NK-92 treated with Interleukin-12 subunit alpha and Interleukin-12 subunit beta, amount 100 ng/mL, for 24 hours (cell line): Measurements from ENCODE around the gene ATP7B.
"Not testable (repeated sequence)": the region's sequence is repeated elsewhere in the genome, so short reads cannot be mapped to it uniquely, and the experiment has no call there.

ENCODE experiments used
- DNase-seq: peaks from one replicate; lab custom pipeline; 2025; lab: John Stamatoyannopoulos, UW

The ATP7B gene

DNA sequence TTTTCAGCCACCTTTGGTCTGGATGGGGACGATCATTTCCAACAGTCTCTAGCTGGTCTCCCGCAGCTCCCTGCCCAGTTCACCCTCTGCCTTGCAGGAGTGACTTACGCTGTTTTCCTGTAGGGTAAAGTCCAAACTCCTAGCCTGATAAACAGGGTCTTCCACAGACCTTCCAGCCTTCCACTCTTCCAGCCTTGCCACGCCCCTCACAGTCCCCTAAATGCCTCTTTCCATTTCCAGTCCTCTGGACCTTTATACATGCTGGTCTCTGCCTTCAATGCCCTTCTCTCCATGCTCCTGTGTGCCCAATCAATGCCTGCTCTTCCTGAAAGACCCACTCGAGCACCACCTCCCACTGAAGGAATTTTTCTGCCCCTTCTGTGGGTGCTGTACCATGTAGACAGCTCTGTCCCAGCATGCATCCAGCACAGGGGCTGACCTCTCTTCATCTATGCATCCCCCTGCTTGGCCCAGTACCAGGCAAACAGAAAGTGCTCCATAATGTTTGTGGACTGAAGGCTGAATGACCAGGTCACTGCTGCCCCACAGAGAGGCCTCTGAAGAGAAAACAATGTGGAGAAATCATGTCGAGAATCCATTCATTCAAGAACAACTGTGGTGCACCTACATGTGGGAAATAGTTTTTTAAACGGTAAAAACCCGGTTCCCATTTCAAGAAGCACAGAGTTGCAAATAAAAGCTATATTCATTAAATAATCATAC lies 4.6 kb downstream of the ATP7B start:
- no peak for DNase-seq

DNA sequence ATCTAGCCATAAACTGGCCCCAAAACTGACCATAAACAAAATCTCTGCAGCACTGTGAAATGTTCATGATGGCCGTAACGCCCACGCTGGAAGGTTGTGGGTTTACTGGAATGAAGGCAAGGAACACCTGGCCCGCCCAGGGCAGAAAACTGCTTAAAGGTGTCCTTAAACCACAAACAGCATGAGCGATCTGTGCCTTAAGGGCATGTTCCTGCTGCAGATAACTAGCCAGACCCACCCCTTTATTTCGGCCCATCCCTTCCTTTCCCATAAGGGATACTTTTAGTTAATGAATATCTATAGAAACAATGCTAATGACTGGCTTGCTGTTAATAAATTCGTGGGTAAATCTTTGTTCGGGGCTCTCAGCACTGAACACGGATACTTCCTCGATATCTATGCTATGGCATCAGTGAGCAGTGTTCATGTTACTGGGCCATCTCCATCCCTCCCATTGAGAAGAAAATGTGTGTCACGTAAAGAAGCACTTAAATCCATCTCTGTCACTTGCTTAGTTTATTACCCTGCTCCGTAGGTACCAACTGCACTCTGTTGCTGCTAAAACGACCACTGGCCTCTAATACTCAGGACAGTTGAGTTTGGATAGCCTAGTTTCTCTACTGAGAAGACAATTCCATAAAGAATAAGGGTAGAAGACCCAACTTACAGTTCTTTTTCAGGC lies 5.3 kb downstream of the ATP7B start:
- DNase-seq: no peak

DNA sequence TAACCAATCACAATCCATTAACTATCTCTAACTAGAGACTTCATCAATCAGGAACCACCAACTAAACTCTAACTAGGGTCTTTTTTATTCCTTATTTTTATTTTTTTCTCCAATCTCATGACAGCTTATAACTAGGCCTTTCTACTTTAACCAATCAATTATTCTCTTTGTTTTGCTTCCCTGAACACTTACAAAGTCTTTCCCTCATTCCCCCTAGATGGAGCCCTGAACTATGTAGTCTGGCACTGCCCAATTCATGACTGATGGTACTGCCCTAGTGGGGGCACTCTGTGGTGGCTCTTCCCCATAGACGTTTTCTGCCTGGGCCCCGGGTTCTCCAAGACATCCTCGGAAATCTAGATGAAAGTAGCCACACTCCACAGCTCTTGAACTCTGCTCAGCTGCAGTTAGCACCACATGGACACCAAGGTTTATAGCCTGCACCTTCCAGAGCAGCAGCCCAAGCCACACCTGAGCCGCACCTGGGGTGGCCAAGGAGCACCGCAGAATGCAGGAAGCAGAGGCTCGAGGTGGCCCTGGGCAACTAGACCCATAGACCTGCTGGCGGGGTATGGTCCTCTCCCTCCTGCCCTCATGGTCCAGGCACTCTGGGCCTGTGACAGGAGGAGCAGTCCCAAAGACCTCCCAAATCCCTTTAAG lies 6.6 kb downstream of the ATP7B start:
- no peak for DNase-seq

DNA sequence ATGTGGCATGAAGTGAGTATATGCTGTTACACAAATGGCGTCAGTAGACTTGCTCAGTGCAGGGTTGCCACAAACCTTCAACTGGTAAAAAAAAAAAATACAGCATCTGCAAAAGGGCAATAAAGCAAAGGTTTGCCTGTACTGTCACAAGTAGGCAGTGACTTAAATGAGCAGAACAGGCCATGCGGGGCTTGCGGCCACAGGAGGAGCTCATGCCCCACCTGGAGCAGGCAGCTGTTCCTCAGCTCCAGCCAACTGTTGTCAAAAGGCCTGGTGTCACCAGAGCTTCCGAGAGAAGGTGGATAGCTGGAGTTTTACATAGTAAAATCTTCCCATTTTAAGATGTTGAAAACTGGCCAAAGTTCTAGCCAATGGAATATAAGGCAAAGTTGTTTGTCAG lies 7.7 kb downstream of the ATP7B start:
- no peak for DNase-seq

DNA sequence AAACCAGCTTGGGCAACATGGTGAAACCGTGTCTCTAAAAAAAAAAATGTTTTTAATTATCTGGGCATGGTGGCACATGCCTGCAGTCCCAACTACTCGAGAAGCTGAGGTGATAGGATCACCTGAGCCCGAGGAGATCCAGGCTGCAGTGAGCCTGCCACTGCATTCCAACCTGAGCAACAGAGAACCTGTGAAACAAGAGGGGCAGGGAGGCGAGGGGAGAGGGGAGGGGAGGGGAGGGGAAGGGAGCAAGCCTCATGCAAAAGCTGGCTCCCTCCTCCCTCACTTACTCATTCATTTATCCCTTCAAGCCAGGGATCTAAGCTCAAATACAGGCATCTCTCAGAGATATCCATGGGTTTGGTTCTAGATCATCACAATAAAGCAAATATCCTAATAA lies 8.9 kb downstream of the ATP7B start:
- no peak for DNase-seq

DNA sequence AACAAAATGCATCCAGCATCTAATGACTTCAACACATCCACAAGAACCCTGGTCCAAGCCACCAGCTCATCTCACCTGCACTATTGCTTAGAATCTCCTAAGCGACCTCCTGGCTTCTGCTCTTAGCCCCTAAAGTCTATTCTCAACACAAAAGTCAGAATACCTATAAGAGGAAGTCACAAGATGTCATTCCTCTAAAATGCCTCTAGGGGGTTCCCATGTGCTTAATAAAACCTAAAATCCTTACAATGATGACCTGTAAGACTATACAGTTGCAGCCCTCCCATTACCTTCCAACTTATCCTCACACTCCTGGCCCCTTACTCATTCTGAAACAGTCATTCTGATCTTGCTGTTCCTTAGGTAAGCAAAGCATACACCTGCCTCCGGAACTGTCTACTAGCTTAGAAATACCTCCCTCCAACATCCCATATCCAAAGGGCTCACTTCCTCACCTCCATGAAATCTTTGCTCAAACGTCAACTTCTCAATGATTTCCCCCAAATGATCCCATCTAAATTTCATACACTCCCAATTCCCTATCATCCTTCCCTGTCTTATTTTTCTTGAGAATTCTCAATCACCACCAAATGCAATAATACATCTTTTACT lies 10.0 kb downstream of the ATP7B start:
- no peak for DNase-seq

DNA sequence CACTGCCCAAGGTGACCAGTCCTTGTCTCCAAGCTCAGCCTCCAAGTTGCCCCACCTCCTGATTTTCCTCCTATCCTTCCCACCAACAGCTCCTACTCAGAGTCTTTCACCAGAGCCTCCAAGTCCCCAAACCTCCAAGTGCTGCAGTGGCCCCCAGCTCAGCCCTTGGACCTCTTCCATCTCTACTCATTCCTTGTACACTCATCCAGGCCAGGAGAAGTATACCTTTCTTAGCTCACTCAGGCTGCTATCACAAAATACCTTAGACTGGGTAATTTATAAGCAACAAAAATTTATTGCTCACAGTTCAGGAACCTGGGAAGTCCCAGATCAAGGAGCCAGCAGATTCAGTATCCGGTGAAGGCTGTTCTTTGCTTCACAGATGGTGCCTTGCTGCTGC lies 11.3 kb downstream of the ATP7B start:
- no peak for DNase-seq

DNA sequence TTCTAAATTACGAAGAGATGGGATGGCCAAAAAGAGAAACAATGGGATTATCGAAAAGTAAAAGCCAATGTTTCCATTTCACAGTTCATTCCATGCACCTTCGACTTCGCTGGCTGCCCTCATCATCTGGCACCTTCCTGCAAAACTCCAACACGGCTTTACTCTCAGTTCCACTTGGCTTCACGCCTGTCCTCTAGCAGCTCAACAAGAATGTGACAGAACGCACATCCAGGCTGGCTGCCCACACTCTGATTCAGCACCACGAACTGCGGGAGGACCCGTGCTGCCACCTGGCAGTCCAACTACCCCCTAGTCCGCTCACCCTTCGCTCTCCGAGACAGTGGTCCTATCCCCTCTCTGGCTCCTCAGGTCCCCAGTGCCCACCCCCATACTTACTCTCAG lies 11.7 kb downstream of the ATP7B start:
- DNase-seq: no peak

DNA sequence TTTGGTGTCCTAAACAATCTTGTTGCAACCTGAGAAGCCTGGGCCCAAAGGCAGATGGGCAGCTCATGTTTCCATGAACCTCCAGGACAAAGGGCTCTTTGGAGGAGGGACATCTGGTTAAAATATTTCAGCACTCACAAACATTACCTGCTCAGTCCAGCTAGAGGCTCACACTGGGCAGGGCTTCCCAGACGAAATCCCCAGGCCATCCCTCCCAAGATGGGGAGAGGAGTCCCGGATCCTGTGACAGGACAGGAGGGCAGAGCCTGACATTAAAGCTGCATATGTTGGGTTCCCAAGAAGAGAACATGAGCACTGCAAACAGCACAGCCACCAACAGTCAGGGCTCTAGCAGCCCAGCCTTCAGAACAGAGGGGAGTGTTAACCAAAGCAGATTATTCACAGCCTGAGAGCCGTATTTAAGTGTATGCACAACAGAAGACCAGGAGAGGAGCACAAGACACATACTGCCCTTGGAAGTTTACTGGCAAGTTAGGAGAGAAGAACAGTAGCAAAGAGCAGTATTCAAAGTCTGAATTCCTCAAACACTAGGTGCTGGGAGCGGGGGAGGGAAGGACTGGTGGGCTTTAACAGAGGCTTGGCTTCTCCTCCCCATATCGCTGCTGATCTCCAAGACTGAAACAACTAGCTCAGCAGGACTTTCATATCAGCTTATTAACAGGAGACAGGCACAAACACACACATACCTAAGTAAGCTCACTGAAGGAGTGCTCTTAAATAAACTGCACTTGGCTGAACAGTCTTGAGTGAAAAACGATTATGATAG lies 12.3 kb downstream of the ATP7B start:
- no peak for DNase-seq

DNA sequence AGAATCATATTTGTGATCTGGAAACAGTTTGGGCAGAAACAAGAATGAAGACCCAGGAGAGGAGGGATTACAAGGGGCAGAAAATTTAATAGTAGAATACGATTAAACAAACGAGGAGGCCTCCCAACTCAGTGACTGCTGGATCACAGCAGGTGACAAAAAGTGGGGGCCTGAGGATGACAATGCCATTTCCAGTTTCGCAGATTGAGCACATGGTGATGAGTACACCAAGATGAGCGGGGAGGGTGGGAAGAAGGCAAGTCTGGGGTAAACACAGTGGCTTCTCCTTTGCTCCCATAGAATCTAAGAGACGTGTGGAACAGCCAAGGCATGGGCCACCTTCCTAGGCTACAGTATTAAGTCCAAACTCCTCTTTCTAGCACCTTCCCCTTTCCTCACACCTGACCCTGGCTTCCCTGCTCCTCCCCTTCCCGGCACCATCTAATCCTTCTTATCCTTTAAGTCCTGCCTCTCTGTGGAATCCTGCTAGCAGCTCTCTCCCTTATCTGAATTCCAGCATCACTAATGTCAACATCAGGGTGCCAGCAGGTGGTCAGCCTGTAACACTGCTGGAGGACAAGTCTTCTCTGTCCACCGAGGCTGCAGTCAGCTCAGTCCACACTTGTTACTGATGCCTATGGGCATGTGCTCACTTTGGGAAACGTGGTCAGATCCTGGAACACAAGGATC lies 13.5 kb downstream of the ATP7B start:
- no peak for DNase-seq

DNA sequence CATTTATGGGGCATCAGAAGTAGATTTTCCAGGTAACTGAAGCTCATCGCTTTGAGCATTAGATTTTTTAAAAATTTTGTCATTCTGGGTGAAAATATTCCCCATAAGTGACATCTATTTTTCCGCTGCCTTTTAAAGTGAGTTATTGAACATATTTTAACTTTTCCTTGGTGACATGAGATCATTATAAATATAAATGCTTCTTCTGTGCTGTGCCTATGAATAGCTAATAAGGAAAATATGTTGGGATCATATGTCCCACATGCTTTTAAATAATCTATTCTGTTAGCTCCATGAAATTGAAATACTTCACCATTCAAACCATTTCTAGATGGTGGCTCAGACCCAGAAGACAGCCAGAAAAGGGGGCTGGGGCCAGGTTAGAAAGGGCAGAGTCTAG lies 14.1 kb downstream of the ATP7B start:
- DNase-seq: no peak

DNA sequence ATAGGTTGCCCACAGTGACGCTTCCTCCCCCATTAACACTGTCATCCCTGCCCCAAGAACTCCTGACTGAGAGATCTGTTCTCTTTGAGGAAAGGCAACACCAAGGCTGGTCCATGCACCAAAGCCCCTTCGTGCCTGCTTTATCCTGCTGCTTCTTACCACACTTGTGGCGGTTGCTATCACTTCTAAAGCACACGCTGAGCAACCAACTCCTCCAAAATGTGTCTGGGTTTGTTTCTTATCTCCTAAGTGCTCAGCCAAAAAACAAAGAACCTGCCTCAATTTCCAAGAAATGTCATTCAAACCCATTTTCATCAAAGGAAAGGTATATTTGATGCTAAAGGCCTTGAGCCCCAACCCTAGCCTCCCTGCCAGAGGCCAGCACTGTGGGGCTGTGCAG lies 14.6 kb downstream of the ATP7B start:
- no peak for DNase-seq

DNA sequence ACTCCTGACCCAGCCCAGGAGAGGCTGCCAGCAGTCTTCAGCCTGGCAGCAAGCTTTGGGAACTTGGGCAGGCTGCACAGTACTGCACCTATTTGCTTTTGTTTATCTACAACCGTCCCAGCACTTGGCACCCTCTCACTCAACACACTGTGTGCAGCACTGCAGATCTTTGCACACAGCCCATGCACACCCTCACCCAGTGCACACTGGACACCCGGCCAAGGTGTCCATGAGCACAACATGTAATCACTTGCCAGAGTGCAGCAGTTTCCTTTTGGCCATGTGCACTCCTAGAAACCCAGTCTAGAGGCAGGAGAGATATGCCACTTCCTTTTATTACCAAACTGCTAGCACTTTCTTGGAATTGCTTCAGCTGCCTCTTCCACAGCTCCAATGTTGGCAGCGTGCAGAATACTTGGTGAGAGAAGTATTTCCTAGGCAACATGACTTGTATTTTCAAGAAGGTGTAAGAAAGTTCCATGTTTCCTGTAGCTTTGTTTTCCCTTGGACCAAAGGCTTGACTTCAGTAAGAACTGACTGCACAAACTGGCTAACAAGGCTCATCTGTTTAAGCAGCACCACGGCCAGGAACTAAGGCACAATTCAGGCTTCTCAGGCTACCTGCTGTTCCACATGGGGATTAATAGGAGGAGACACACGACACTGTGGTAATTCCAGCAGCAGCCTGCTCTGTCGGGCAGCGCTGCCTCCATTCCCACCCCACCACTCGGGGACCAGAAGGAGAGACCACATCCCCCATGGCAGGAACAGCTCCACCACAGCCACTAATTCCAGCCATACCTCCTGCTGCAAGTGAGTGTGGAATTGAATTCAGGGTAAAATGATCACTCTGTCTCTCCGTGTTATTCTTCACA lies 15.3 kb downstream of the ATP7B start:
- DNase-seq: no peak

DNA sequence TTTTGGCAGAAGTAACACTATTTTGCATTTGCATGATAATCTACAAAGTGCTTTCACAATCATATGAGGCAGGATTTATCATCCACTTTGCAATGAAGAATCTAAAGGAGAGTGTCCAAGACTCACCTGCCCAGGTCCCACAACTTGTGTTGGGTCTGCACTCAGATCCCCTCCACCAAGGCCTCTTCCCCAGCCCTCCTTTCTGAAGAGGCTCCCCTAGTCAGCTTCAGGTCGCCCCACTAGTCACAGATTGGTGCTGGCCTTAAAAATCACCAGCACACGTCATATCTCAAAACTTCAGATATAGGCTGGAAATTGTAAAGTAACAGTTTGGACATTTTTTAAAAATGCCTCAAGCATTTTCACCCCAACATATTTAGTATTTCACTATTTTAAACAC lies 17.5 kb downstream of the ATP7B start:
- no peak for DNase-seq

DNA sequence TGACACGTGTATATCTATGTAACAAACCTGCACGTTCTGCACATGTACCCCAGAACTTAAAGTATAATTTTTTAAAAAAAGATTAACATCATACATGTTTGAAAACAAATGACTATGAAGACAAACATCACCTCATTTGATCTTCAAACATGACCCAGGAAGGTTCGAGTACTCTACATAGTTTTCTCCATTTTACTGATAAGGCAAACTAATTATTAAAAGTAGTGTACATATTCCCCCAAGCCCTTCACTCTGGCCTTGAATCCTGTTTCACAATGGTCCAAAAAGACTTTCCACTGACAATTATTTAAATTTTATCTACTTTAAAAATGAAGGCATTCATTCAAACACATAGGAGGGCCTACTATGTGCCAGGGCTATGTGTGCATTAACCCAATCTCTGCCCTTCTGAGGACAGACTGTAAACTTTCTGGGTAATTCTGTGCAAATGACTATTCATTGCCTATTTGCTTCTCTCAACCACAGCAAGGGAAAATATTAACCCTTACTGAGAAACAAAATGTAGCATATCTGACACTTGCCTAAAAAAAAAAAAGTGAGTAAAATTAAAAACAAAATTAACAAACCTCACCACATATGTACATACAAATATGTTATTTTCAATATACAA lies 22.1 kb downstream of the ATP7B start:
- DNase-seq: no peak

DNA sequence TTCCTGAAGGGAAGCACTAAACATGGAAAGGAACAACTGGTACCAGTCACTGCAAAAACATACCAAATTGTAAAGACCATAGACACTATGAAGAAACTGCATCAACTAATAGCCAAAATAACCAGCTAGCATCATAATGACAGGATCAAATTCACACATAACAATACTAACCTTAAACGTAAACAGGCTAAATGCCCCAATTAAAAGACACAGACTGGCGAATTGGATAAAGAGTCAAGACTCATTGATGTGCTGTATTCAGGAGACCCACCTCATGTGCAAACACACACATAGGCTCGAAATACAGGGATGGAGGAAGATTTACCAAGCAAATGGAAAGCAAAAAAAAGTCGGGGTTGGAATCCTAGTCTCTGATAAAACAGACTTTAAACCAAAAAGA lies 26.3 kb downstream of the ATP7B start:
- not testable (repeated sequence) for DNase-seq

DNA sequence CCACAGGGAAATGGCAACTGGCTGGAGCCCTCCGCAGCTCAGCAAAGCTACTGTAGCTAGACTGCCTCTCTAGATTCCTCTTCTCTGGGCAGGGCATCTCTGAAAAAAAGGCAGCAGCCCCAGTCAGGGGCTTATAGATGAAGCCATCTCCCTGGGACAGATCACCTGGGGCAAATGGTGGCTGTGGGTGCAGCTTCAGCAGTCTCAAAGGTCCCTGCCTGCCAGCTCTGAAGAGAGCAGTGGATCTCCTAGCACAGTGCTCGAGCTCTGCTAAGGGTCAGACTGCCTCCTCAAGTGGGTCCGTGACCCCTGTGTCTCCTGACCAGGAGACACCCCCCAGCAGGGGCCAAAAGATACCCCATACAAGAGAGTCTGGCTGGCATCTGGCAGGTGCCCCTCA lies 28.0 kb downstream of the ATP7B start:
- not testable (repeated sequence) for DNase-seq

DNA sequence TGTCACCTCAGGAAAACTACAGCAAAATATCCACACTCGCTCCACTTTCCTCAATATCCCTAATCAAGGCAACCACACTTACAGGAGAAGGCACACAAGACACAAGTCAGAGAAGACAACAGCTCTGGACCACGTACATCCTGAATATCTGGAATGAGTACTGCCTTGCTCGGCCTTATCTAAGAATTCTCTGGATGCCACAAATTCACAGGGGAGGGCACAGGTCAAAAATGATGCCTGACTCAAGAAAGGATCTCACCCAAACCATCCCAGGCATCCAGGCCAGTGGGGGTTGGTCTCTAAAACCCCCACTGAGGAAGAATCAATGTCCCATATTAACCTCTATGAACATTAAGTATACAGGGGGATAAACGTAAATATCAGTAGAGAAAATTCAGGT lies 29.9 kb downstream of the ATP7B start:
- no peak for DNase-seq

DNA sequence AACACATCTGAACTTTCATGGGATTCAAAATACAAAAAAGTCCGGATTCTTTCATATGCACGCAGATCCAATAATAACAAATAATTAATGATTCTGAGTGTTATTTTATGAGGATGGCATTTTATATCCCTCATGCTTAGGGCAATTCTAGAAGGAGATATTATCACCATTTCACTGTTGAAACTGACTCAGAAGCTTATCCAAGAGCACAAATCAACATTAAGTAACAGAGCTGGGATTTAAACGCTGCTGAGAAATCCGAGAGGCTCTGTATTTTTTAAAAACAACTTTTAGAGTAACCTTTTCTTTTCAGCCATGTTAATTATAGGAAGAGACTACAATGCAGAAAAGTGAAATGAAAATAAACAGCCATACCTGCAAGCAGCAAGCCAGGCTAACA lies 30.3 kb downstream of the ATP7B start:
- no peak for DNase-seq
